ENCODE results near the gene ALDH1A2. TPM values are rescaled to one million over a fixed set of nuclear protein-coding genes. Genes with fewer than 3 reads are reported as not detected.

The ALDH1A2 gene
- total RNA-seq, 1 donor from 2014 or later: 2.4 TPM

DNA sequence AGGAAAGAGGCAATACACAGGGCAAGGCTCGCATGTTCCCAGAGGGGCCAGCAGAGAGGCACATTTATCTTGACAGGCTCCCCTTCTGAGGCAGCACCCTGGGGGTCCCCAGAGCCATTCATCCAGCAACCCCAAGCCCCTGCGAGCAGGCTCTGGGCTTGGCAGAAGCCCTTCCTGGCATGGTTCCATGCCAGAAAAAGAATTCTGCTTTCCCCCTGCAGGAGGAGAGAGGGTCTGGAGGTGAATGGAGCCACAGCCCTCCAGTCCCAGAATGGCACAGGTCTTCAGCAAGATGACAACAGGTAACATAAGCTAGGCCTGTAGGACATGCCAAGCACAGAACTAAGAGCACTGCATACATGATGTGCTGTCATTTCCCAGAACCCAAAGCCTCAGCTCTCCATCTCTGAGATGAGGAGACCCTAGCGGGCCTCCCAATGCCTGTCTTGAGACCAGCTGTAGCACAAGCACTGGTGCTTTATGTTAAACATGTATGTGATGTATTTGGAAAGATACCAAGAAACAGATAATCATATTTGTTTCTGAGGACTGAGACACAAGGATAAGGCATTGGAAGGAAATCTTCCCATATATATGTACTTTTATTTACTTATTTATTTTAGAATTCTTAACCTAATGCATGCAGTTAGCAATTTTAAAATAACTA is 121.6 kb downstream of the ALDH1A2 start:
- Mint-ChIP-seq H3K9me3 (ENCODE audit: low read depth) (no peaks in the 10 kb centered on the region), H3K4me1 (ENCODE audit: low read depth) (no peaks in the 10 kb centered on the region), H3K27me3 (no peaks in the 10 kb centered on the region), H3K36me3 (ENCODE audit: insufficient read depth) (no peaks in the 10 kb centered on the region), H3K27ac (no peak overlapping the region), H3K4me3 (ENCODE audit: low read depth) (no peak overlapping the region)
- no peak for DNase-seq (ENCODE audit: low spot score, unreplicated experiment)
- TF ChIP-seq, protein P1, sequence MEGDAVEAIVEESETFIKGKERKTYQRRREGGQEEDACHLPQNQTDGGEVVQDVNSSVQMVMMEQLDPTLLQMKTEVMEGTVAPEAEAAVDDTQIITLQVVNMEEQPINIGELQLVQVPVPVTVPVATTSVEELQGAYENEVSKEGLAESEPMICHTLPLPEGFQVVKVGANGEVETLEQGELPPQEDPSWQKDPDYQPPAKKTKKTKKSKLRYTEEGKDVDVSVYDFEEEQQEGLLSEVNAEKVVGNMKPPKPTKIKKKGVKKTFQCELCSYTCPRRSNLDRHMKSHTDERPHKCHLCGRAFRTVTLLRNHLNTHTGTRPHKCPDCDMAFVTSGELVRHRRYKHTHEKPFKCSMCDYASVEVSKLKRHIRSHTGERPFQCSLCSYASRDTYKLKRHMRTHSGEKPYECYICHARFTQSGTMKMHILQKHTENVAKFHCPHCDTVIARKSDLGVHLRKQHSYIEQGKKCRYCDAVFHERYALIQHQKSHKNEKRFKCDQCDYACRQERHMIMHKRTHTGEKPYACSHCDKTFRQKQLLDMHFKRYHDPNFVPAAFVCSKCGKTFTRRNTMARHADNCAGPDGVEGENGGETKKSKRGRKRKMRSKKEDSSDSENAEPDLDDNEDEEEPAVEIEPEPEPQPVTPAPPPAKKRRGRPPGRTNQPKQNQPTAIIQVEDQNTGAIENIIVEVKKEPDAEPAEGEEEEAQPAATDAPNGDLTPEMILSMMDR (IDR thresholded peaks at IDR 0.05; ENCODE audit: unreplicated experiment): peak; percentile 28

- H3K4me1 Mint-ChIP-seq (ENCODE audit: low read depth): no peaks in the 10 kb centered on the region
- no peak overlapping the region for H3K4me3 Mint-ChIP-seq (ENCODE audit: low read depth)
- no peaks in the 10 kb centered on the region for H3K9me3 Mint-ChIP-seq (ENCODE audit: low read depth)
- no peaks in the 10 kb centered on the region for H3K36me3 Mint-ChIP-seq (ENCODE audit: insufficient read depth)
- DNase-seq (ENCODE audit: low spot score, unreplicated experiment): no peak
- TF ChIP-seq, protein P1 (IDR thresholded peaks at IDR 0.05; ENCODE audit: unreplicated experiment): no peak
- H3K27ac Mint-ChIP-seq: no peak overlapping the region
- peaks cover 5% of the 10 kb centered on the region for H3K27me3 Mint-ChIP-seq
These were observed 122.3 kb downstream of the ALDH1A2 start for GRCh38 chr15:57943171-57943570.

- H3K27me3 Mint-ChIP-seq: peaks cover 13% of the 10 kb centered on the region
- no peaks in the 10 kb centered on the region for H3K4me1 Mint-ChIP-seq (ENCODE audit: low read depth)
- peaks cover 5% of the 10 kb centered on the region for H3K9me3 Mint-ChIP-seq (ENCODE audit: low read depth)
These were observed 123.7 kb downstream of the ALDH1A2 start for GRCh38 chr15:57941816-57942215.

GRCh38 chr15:57932348-57932747 is 133.2 kb downstream of the ALDH1A2 start:
- Mint-ChIP-seq H3K4me1 (ENCODE audit: low read depth) (no peaks in the 10 kb centered on the region), H3K36me3 (ENCODE audit: insufficient read depth) (no peaks in the 10 kb centered on the region), H3K27ac (no peak overlapping the region), H3K27me3 (peaks cover 5% of the 10 kb centered on the region), H3K9me3 (ENCODE audit: low read depth) (peaks cover 3% of the 10 kb centered on the region), H3K4me3 (ENCODE audit: low read depth) (no peak overlapping the region)
- TF ChIP-seq, protein P1 (IDR thresholded peaks at IDR 0.05; ENCODE audit: unreplicated experiment): no peak
- no peak for DNase-seq (ENCODE audit: low spot score, unreplicated experiment)

More at GRCh38 chr15:57941816-57942215, 123.7 kb downstream of the ALDH1A2 start:
- DNase-seq (ENCODE audit: low spot score, unreplicated experiment): no peak
- no peaks in the 10 kb centered on the region for H3K36me3 Mint-ChIP-seq (ENCODE audit: insufficient read depth)
- no peak overlapping the region for H3K27ac Mint-ChIP-seq
- H3K4me3 Mint-ChIP-seq (ENCODE audit: low read depth): no peak overlapping the region
- TF ChIP-seq, protein P1 (IDR thresholded peaks at IDR 0.05; ENCODE audit: unreplicated experiment): no peak

DNA sequence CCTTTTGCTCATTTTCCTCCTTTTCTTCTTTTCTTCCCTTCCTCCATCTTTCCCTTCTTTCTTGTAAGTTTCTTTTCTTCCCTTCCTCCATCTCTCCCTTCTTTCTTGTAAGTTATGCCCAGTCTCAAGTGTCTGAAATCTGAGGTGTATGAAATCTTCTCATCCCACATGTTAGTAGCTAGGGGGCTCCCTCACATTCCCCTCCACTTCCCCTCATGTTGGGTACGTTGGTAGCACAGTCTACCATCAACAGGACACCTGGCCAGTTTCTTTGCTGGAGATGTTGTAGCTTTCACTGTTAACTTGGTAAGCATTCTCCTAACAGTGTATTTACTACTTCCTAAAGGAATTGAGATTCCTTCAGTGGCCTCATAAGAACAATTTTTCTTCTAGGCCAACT is 133.9 kb downstream of the ALDH1A2 start:
- no peak overlapping the region for H3K4me3 Mint-ChIP-seq (ENCODE audit: low read depth)

More for the DNA sequence above, 133.9 kb downstream of the ALDH1A2 start:
- peaks cover 3% of the 10 kb centered on the region for H3K27me3 Mint-ChIP-seq
- H3K9me3 Mint-ChIP-seq (ENCODE audit: low read depth): peaks cover 3% of the 10 kb centered on the region
- H3K36me3 Mint-ChIP-seq (ENCODE audit: insufficient read depth): no peaks in the 10 kb centered on the region
- no peak overlapping the region for H3K27ac Mint-ChIP-seq
- no peaks in the 10 kb centered on the region for H3K4me1 Mint-ChIP-seq (ENCODE audit: low read depth)
- no peak for DNase-seq (ENCODE audit: low spot score, unreplicated experiment)
- TF ChIP-seq, protein P1 (IDR thresholded peaks at IDR 0.05; ENCODE audit: unreplicated experiment): no peak
